ENCODE measurements around the gene SH2B2. TPM values are rescaled to one million over a fixed set of nuclear protein-coding genes. Genes with fewer than 3 reads are reported as not detected.

The SH2B2 gene
- total RNA-seq, result 1 to 10 TPM; 2.7 to 3.2 TPM

DNA sequence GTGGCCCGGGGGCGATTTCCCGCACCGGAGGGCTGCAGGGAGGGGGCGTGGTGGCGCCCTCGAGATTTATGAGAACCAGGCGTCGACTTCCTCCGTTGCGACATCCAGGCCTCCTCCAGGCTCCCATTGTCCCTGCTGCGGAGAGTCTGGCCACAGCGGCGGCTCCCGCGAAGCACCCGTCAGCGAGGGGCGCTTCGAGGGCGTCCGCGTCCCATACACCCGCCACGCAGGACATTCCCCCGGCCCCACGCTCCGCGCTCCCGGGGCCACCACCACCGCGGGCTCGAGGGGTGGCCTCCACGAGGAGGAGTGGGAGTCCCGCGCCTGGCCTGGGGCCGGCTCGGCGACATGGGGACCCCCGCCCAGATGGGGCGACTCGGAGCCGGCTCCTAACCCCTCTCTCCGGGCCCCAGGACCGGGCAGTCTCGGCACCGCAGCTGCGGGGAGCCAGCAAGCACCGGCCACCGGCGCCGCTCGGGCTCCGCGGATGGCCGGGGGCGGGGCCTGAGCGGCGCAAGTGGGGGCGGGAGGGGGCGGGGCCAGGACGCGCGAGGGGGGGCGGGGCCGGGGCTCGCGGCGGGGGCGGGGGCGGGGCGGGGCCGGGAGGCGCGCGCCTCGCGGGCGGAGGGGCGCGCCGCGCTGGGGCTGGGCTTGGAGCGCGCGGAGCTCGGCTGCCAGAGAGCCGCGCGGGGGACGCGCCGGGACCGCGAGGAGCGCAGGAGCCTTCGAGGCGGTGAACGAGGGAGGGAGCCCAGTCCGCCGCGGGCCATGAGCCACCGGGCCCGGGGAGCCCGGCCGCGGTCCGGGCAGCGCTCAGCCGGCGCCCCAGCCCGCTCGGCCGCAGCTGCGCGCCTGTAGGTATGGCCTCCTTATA is at the start of gene SH2B2:
SH2B2 (plus strand) TSS at position 632 of the 874 bp plus-strand sequence. CDS start 13,683 bp downstream, outside the sequence.
- DNase-seq, result peak; percentile 63
- H3K27me3 Mint-ChIP-seq, result peaks cover 12% of the 10 kb centered on the region
- CTCF ChIA-PET, result no interaction called here
- peak within 1 kb of the TSS; percentile 56 for H3K4me3 Mint-ChIP-seq
- H3K36me3 Mint-ChIP-seq (ENCODE audit: low read depth), result no peaks in the 10 kb centered on the region
- H3K9me3 Mint-ChIP-seq (ENCODE audit: low read depth), result no peaks in the 10 kb centered on the region
- ATAC-seq, result peak; percentile 34
- intact Hi-C loops (cut with DNase I, micrococcal nuclease), result loop anchor here (1.0 to 10.0 kb wide), 5 partner anchors 77 to 178 kb away; partner anchors contain the start of genes ALKBH4 (in 2 of the 2), LRWD1 (in 2 of the 2) and PRKRIP1 (in 1 of the 2)
- no peak within 1 kb of the TSS for H3K27ac Mint-ChIP-seq
- POLR2A ChIA-PET, result no interaction called here
- H3K4me1 Mint-ChIP-seq, result peaks cover 34% of the 10 kb centered on the region

- no peak for ATAC-seq
- no peaks in the 10 kb centered on the region for H3K27me3 Mint-ChIP-seq
- CTCF ChIA-PET, result interaction anchor here (0.5 to 1.1 kb wide), 3 partner anchors 11 to 699 kb away, joined by 3 read pairs; no protein-coding TSS in a partner anchor
- POLR2A ChIA-PET, result no interaction called here
- no peak overlapping the region for H3K4me3 Mint-ChIP-seq
- intact Hi-C loops (cut with DNase I, micrococcal nuclease), result loop anchor here in 1 of 2 experiments (5.0 kb wide), 1 partner anchor 637 kb away; no protein-coding TSS in a partner anchor
- H3K36me3 Mint-ChIP-seq (ENCODE audit: low read depth), result peaks cover 6% of the 10 kb centered on the region
- no peaks in the 10 kb centered on the region for H3K9me3 Mint-ChIP-seq (ENCODE audit: low read depth)
- no peak overlapping the region for H3K27ac Mint-ChIP-seq
- H3K4me1 Mint-ChIP-seq, result no peaks in the 10 kb centered on the region
- no peak for DNase-seq
Observed at GRCh38 chr7:102239206-102239820, 47.4 kb upstream of the SH2B2 start.

DNA sequence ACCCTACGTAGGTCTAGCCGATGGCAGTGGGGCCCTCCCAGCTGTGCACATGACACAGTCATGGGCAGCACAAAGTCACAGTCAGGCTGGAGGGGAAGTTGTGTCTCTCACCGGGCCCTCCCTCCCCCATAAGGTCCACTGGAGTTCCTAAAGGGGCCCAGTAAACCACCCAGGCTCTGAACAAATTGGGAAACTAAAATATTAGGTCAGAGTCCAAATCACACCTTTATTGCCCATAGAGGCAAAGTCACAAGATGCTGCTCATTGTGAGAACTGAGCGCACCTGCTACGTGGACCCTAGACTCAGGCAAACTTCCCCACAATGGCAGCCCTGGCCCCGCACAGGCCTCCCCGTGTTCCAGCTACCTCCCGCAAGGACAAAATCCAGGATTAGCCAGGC is 45.2 kb upstream of the SH2B2 start:
- no peaks in the 10 kb centered on the region for H3K4me1 Mint-ChIP-seq

GRCh38 chr7:102244601-102245000 is 42.1 kb upstream of the SH2B2 start:
- Mint-ChIP-seq H3K9me3 (ENCODE audit: low read depth) (no peaks in the 10 kb centered on the region), H3K36me3 (ENCODE audit: low read depth) (peaks cover 4% of the 10 kb centered on the region), H3K27me3 (no peaks in the 10 kb centered on the region), H3K4me1 (no peaks in the 10 kb centered on the region), H3K27ac (no peak overlapping the region), H3K4me3 (no peak overlapping the region)
- intact Hi-C loops (cut with DNase I, micrococcal nuclease), result no loop called here
- POLR2A ChIA-PET, result interaction anchor here (0.5 kb wide), 1 partner anchor 165 kb away, joined by 3 read pairs; no protein-coding TSS in a partner anchor
- CTCF ChIA-PET, result interaction anchor here (1.3 kb wide), 1 partner anchor 8 kb away, joined by 3 read pairs; no protein-coding TSS in a partner anchor
- DNase-seq (no peak), ATAC-seq (no peak)

More for the DNA sequence above, 45.2 kb upstream of the SH2B2 start:
- H3K27ac Mint-ChIP-seq, result no peak overlapping the region
- H3K36me3 Mint-ChIP-seq (ENCODE audit: low read depth), result peaks cover 2% of the 10 kb centered on the region
- POLR2A ChIA-PET, result no interaction called here
- CTCF ChIA-PET, result no interaction called here
- ATAC-seq, result no peak
- no peaks in the 10 kb centered on the region for H3K27me3 Mint-ChIP-seq
- no peaks in the 10 kb centered on the region for H3K9me3 Mint-ChIP-seq (ENCODE audit: low read depth)
- DNase-seq, result no peak
- H3K4me3 Mint-ChIP-seq, result no peak overlapping the region
- intact Hi-C loops (cut with DNase I, micrococcal nuclease), result no loop called here

- no peaks in the 10 kb centered on the region for H3K9me3 Mint-ChIP-seq (ENCODE audit: low read depth)
- no peak overlapping the region for H3K4me3 Mint-ChIP-seq
- H3K4me1 Mint-ChIP-seq, result no peaks in the 10 kb centered on the region
- peaks cover 7% of the 10 kb centered on the region for H3K36me3 Mint-ChIP-seq (ENCODE audit: low read depth)
- no peaks in the 10 kb centered on the region for H3K27me3 Mint-ChIP-seq
- DNase-seq (no peak), ATAC-seq (no peak)
- CTCF ChIA-PET, result no interaction called here
- no peak overlapping the region for H3K27ac Mint-ChIP-seq
- intact Hi-C loops (cut with DNase I, micrococcal nuclease), result no loop called here
- POLR2A ChIA-PET, result no interaction called here
Observed at GRCh38 chr7:102248081-102248455, 38.6 kb upstream of the SH2B2 start.

- ATAC-seq, result no peak
- ChIA-PET CTCF (interaction anchor here (0.6 kb wide), 1 partner anchor 21 kb away, joined by 4 read pairs; no protein-coding TSS in a partner anchor), POLR2A (no interaction called here)
- no peaks in the 10 kb centered on the region for H3K4me1 Mint-ChIP-seq
- H3K36me3 Mint-ChIP-seq (ENCODE audit: low read depth), result peaks cover 5% of the 10 kb centered on the region
- DNase-seq, result no peak
- H3K27me3 Mint-ChIP-seq, result no peaks in the 10 kb centered on the region
- H3K4me3 Mint-ChIP-seq, result no peak overlapping the region
- no peaks in the 10 kb centered on the region for H3K9me3 Mint-ChIP-seq (ENCODE audit: low read depth)
- intact Hi-C loops (cut with DNase I, micrococcal nuclease), result no loop called here
- no peak overlapping the region for H3K27ac Mint-ChIP-seq
Observed at GRCh38 chr7:102248456-102249395, 37.9 kb upstream of the SH2B2 start.

DNA sequence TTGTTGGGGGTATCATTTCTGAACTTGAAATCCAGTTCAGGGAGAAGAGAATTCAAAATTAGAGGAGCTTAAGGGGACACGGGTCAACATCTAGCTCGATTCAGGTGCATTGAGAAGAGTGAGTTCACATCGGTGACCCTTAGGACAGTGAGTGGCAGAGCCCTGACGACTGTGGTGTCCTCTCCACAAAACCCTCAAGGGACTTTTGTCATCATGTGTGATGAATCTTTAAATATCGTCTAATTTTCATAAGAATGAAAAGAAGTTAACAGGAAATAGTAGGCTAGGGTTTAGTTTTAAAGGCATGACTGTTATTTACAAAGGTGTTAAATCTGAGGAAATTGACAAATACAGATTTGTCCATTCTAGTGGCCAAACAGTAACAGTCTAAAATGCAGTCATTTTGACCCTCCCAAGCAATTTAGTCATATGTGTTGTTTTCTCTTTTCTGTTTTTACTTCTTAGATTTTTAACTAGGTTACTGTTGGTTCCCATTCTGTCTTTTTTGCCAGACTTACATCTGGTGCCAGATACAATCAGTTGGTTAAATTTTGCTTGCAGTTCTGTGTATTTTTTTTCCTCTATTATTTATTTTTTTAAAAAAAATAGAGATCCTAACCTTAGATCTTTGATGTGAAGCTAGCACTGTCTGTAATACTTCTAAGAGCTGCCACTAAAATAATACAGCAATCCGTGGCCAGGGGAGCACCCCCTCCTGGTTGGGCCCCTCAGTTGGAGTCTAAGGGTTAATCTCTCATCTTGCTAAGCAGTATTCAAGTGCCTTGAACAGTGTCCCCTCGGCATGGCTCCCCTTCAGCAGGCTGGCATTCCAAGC is 34.9 kb upstream of the SH2B2 start:
- CTCF ChIA-PET, result no interaction called here
- intact Hi-C loops (cut with DNase I, micrococcal nuclease), result no loop called here
- Mint-ChIP-seq H3K4me3 (no peak overlapping the region), H3K4me1 (no peaks in the 10 kb centered on the region), H3K27me3 (no peaks in the 10 kb centered on the region), H3K36me3 (ENCODE audit: low read depth) (peaks cover 5% of the 10 kb centered on the region), H3K27ac (no peak overlapping the region), H3K9me3 (ENCODE audit: low read depth) (no peaks in the 10 kb centered on the region)
- POLR2A ChIA-PET, result no interaction called here
- no peak for ATAC-seq
- no peak for DNase-seq

DNA sequence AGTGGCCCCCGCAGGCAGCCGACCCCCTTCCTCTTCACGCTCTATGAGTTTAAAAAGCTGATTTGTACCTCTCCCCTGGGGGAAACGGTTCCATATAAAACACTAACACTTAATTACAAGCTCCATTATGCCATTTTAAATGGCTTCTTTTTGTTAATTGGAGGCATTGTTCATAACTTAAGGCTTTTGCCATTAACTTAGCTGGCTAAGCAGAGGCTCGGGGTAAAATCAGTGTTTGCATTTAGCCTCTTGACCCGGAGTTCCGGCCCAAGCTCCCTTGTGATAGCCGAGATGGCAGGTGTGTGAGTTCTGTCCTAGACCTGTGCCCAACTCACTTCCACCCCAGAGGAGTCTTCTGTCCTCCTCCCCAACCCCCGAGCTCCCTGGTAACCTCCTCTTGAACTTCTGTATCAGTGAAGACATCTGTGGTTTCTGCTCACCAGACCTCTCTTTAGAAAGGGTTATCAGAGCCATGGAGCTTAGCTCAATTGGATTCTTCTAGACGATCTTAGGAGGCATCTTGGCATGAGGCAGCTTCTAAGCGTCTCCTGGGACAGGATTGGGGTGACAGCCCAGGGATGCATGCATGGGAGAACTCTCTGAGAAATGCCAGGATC is 34.2 kb upstream of the SH2B2 start:
- ATAC-seq (no peak), DNase-seq (no peak)
- H3K27me3 Mint-ChIP-seq, result no peaks in the 10 kb centered on the region
- ChIA-PET CTCF (interaction anchor here (0.7 kb wide), 1 partner anchor 65 kb away, joined by 3 read pairs; no protein-coding TSS in a partner anchor), POLR2A (no interaction called here)
- intact Hi-C loops (cut with DNase I, micrococcal nuclease), result no loop called here
- H3K4me1 Mint-ChIP-seq, result no peaks in the 10 kb centered on the region
- H3K36me3 Mint-ChIP-seq (ENCODE audit: low read depth), result peaks cover 4% of the 10 kb centered on the region
- H3K4me3 Mint-ChIP-seq, result no peak overlapping the region
- no peaks in the 10 kb centered on the region for H3K9me3 Mint-ChIP-seq (ENCODE audit: low read depth)
- no peak overlapping the region for H3K27ac Mint-ChIP-seq

DNA sequence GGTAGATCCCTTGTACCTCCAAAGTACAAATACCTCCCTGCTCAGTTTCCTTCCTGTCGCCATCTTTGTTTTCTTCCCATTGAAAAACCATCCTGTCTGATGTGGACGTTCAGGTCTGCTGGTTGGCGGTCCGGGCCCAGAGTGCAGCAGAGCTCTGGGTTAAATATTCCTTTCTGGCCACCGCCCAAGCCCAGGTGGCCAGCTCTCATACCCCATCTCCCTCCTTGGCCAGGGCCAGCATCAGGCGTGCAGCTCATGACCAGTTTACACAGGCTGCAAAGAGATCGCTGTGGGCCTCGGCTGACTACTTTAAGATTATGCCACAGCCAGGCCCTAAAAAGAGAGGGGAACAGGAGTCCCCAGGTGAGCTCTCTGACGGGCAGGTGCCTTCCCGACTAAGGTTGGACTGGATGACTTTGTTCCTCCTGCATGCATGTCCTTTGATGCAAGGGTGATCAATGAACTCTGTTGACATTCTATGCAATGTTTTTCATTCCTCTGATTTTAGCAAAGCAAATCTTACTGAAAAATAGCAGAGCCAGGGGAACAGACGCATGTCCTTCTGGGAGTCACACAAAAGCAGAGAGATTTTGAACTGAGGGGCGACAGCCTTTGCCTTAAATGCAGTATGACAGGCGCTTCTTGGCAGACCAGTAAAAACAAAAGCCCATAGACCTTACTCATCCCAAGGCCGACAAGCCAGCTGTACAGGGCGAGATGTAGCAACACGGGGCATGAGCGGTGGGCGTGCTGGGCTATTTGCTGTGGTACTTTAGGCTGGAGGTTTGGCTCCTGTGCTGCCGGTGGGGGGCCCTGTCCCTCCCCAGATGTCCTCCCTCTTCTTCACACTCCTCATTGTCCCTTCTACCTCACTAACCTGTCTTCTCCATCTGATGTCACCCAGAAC is 33.3 kb upstream of the SH2B2 start:
- Mint-ChIP-seq H3K27me3 (no peaks in the 10 kb centered on the region), H3K4me3 (no peak overlapping the region), H3K9me3 (ENCODE audit: low read depth) (no peaks in the 10 kb centered on the region), H3K27ac (no peak overlapping the region), H3K4me1 (no peaks in the 10 kb centered on the region), H3K36me3 (ENCODE audit: low read depth) (peaks cover 4% of the 10 kb centered on the region)
- CTCF ChIA-PET, result interaction anchor here (0.6 to 0.7 kb wide), 2 partner anchors 65 to 264 kb away, joined by 3 read pairs; no protein-coding TSS in a partner anchor
- POLR2A ChIA-PET, result no interaction called here
- no peak for DNase-seq
- ATAC-seq, result no peak
- intact Hi-C loops (cut with DNase I, micrococcal nuclease), result no loop called here
